Ovary (tissue), 3 donors: ENCODE measurements around the gene GJC2.
"Not testable (repeated sequence)": the region's sequence is repeated elsewhere in the genome, so short reads cannot be mapped to it uniquely, and the experiment has no call there.

ENCODE experiments used
- EP300 ChIP-seq: sonication (generic); formaldehyde crosslinking; IDR thresholded peaks from one replicate; pipeline ENCODE4 v1.6.1; 2017; ENCODE audit warnings: antibody characterized with exemption
- POLR2A ChIP-seq: fragments of 450-650 bp; IDR thresholded peaks from one replicate; pipeline ENCODE4 v1.6.1; 2017; ENCODE audit warnings: antibody characterized with exemption, mild to moderate bottlenecking, moderate library complexity
- TF ChIP-seq, protein P1 (sequence below), 3 donors: fragments of 450-650 bp in 2 of 3; fragments of 200-600 bp in 1 of 3; IDR thresholded peaks; one replicate each; pipeline versions ENCODE4 v1.5.1 to v1.8.0; 2016 to 2022; ENCODE audit warnings: antibody characterized with exemption in 3 of 3, mild to moderate bottlenecking in 1 of 3
- donor health status: DM: no; HTN: no; CAD: no.

- TF ChIP-seq, protein P1, sequence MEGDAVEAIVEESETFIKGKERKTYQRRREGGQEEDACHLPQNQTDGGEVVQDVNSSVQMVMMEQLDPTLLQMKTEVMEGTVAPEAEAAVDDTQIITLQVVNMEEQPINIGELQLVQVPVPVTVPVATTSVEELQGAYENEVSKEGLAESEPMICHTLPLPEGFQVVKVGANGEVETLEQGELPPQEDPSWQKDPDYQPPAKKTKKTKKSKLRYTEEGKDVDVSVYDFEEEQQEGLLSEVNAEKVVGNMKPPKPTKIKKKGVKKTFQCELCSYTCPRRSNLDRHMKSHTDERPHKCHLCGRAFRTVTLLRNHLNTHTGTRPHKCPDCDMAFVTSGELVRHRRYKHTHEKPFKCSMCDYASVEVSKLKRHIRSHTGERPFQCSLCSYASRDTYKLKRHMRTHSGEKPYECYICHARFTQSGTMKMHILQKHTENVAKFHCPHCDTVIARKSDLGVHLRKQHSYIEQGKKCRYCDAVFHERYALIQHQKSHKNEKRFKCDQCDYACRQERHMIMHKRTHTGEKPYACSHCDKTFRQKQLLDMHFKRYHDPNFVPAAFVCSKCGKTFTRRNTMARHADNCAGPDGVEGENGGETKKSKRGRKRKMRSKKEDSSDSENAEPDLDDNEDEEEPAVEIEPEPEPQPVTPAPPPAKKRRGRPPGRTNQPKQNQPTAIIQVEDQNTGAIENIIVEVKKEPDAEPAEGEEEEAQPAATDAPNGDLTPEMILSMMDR (IDR thresholded peaks at IDR 0.05), result not testable (repeated sequence)
- not testable (repeated sequence) for TF ChIP-seq EP300, POLR2A
Measured at GRCh38 chr1:228111315-228111714, 38.4 kb upstream of the GJC2 start.
